Fibroblast of lung (primary cell): ENCODE data around the gene KCNMB4.

ENCODE experiments used
- CTCF ChIP-seq, 2 donors: IDR thresholded peaks in 1 of 2; conservative IDR thresholded peaks in 1 of 2; 1 replicate in 1 of 2; 2 replicates in 1 of 2; pipeline ENCODE4 v1.5.1; 2011 to 2012; ENCODE audit warnings: low read length in 2 of 2, control low read depth in 1 of 2, inconsistent platforms in 1 of 2, low read depth in 1 of 2, mild to moderate bottlenecking in 1 of 2
- EZH2 ChIP-seq: IDR thresholded peaks from 2 replicates; pipeline ENCODE4 v1.5.1; 2012; ENCODE audit warnings: low read length, control low read depth, mild to moderate bottlenecking; ENCODE audit errors: missing control alignments

- TF ChIP-seq CTCF (conservative IDR thresholded peaks at IDR 0.05 in 1 of 2, IDR thresholded peaks at IDR 0.05 in 1 of 2; ENCODE audit: low read depth in 1 of 2, low read length in 2 of 2) (no peak), EZH2 (no peak)
These were observed 90.9 kb downstream of the KCNMB4 start for GRCh38 chr12:70456953-70457352.
